Activated naive CD8-positive, alpha-beta T cell treated with anti-CD3 and anti-CD28 coated beads, Interleukin-2, amount 50 U/mL, for 24 hours (primary cell): ENCODE measurements around the gene TENM3.

Experiments used
- ATAC-seq: fragments of 150-1000 bp; cut with Tn5 transposase; one replicate; pipeline ENCODE4 v1.10.0; 2021
- DNase-seq: peaks from one replicate; pipeline ENCODE4 v3.0.0; 2021
- H3K27ac Mint-ChIP-seq: one replicate; pipeline ENCODE4 v1.8.0; 2021; ENCODE audit warnings: mild to moderate bottlenecking, mixed read lengths
- H3K27me3 Mint-ChIP-seq: one replicate; pipeline ENCODE4 v1.8.0; 2021; ENCODE audit warnings: mixed read lengths
- H3K36me3 Mint-ChIP-seq: one replicate; pipeline ENCODE4 v1.8.0; 2021; ENCODE audit warnings: low read depth, mixed read lengths
- H3K4me1 Mint-ChIP-seq: one replicate; pipeline ENCODE4 v1.8.0; 2021; ENCODE audit warnings: mixed read lengths
- H3K4me3 Mint-ChIP-seq: one replicate; pipeline ENCODE4 v1.8.0; 2021; ENCODE audit warnings: mild to moderate bottlenecking, moderate library complexity, mixed read lengths
- H3K9me3 Mint-ChIP-seq: one replicate; pipeline ENCODE4 v1.8.0; 2021; ENCODE audit warnings: mixed read lengths

Gene TENM3

DNA sequence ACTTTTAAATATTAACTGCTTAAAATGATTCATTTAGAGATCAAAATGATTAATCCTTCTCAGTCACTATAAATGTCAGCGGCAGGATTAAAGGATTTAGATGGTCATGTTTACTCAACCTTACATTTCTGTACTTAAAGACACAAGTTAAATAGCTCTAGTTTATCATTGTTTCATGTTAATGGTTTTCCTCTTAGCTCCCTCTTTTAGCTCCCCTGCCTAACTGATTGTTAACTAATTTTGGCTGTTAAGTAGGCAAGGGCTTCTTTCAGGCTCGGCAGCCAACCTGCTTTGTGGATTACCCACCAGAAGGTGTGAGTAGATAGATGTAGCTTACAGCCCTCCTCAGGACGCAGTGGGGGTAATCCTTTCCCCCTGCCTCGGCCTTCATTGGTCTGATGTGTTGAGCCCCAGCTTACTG lies 96.0 kb downstream of the TENM3 start:
- H3K36me3 Mint-ChIP-seq = no peaks in the 10 kb centered on the region
- H3K9me3 Mint-ChIP-seq = peaks cover 5% of the 10 kb centered on the region
- H3K27me3 Mint-ChIP-seq = peaks cover 3% of the 10 kb centered on the region
- DNase-seq (no peak), ATAC-seq (no peak)
- no peak overlapping the region for H3K27ac Mint-ChIP-seq
- H3K4me3 Mint-ChIP-seq = no peak overlapping the region
- no peaks in the 10 kb centered on the region for H3K4me1 Mint-ChIP-seq

DNA sequence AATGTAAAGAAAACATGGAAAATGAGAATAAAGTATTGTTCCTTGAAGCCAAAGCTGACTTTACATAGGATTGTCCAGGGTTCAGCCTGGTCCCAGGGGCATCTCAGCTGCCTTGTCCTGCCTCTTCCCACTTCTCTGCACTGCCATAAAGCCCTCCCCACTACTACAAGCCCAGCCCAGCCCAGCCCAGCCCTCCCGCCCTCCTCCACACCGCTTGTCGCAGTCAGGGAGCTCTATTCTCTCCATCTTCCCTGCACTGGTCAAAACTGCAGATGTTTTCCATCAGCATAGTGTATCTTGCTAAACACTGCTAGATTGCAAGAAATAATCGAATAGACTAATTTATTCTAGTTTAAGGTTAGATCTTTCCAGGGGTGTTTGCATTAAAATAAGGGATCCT lies 100.3 kb downstream of the TENM3 start:
- H3K9me3 Mint-ChIP-seq = no peaks in the 10 kb centered on the region
- H3K4me3 Mint-ChIP-seq = no peak overlapping the region
- H3K27ac Mint-ChIP-seq = no peak overlapping the region

DNA sequence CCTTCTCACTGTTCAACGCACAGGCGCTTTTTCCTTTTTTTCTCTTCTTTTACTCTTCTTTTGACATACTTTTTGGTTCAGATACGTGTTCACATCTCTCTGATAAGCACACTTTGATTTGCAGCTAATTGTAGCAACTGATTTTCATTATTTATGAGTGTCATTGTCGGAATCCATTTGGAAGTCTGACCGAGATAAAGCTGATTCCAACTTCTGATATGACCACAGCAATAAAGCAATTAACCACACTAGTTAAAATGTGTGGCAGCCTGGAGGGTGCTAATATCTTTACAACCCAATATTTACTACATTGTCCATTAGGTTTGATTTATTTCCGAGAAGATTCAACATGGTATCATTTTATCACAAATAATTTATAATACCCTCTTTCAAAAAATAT lies 101.8 kb downstream of the TENM3 start:
- H3K4me1 Mint-ChIP-seq = no peaks in the 10 kb centered on the region
- no peaks in the 10 kb centered on the region for H3K9me3 Mint-ChIP-seq
- no peaks in the 10 kb centered on the region for H3K36me3 Mint-ChIP-seq
- H3K27ac Mint-ChIP-seq = no peak overlapping the region
- ATAC-seq (no peak), DNase-seq (no peak)
- H3K4me3 Mint-ChIP-seq = no peak overlapping the region
- peaks cover 5% of the 10 kb centered on the region for H3K27me3 Mint-ChIP-seq

More for the DNA sequence above, 100.3 kb downstream of the TENM3 start:
- ATAC-seq (no peak), DNase-seq (no peak)
- no peaks in the 10 kb centered on the region for H3K4me1 Mint-ChIP-seq
- H3K27me3 Mint-ChIP-seq = peaks cover 5% of the 10 kb centered on the region
- no peaks in the 10 kb centered on the region for H3K36me3 Mint-ChIP-seq

GRCh38 chr4:182346250-182346649 lies 103.0 kb downstream of the TENM3 start:
- Mint-ChIP-seq H3K36me3 (no peaks in the 10 kb centered on the region), H3K27ac (no peak overlapping the region), H3K27me3 (peaks cover 5% of the 10 kb centered on the region), H3K4me1 (no peaks in the 10 kb centered on the region), H3K9me3 (no peaks in the 10 kb centered on the region), H3K4me3 (no peak overlapping the region)
- ATAC-seq (no peak), DNase-seq (no peak)

- Mint-ChIP-seq H3K9me3 (no peaks in the 10 kb centered on the region), H3K27ac (no peak overlapping the region), H3K4me3 (no peak overlapping the region), H3K36me3 (no peaks in the 10 kb centered on the region), H3K27me3 (peaks cover 5% of the 10 kb centered on the region), H3K4me1 (no peaks in the 10 kb centered on the region)
- DNase-seq (no peak), ATAC-seq (no peak)
Measured at GRCh38 chr4:182346675-182347375, 103.6 kb downstream of the TENM3 start.

- DNase-seq = no peak
- no peak overlapping the region for H3K4me3 Mint-ChIP-seq
- H3K27me3 Mint-ChIP-seq = peaks cover 3% of the 10 kb centered on the region
- no peak overlapping the region for H3K27ac Mint-ChIP-seq
- ATAC-seq = no peak
- H3K4me1 Mint-ChIP-seq = no peaks in the 10 kb centered on the region
- no peaks in the 10 kb centered on the region for H3K9me3 Mint-ChIP-seq
- no peaks in the 10 kb centered on the region for H3K36me3 Mint-ChIP-seq
Measured at GRCh38 chr4:182348779-182349326, 105.7 kb downstream of the TENM3 start.

DNA sequence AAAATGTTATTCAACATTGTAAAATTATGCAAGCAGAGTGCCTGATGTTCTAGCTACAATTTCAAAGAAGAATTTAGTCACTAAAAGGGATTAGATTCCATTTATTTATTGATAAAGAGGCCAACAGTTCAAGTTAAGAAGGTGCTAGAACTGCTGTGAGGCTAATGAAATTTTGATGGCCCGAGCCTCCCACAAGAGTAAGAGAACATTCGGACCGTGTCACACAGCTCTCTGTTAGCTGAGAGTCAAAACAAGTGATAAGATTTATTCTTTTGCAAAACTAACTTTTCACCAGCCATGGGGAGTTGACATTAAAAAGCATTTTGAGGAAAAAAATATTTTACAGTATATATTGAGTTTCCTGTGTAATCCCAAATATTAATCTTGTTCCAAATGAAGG lies 106.8 kb downstream of the TENM3 start:
- H3K27ac Mint-ChIP-seq = no peak overlapping the region
- ATAC-seq (no peak), DNase-seq (no peak)
- no peaks in the 10 kb centered on the region for H3K4me1 Mint-ChIP-seq
- H3K4me3 Mint-ChIP-seq = no peak overlapping the region
- no peaks in the 10 kb centered on the region for H3K9me3 Mint-ChIP-seq
- H3K27me3 Mint-ChIP-seq = no peaks in the 10 kb centered on the region
- H3K36me3 Mint-ChIP-seq = no peaks in the 10 kb centered on the region

DNA sequence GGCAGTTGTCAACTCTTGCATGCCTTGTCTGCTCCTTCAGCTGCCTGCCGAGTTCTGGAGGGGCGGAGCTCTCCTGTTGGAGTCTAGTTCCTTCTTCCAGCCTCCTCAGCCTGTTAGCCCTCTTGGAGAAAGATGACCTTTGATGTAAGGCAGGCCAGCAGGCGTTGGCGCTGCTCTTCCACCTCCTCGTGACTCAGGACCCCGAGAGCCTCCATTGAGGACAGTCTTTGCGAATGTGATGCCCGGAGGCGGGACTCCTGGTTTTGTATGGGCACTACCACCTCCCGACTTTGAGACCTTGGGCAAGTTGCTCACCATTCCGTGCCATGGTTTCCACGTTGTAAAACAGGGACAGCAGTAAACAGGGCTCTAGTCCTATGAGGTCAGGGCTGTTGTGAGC lies 108.3 kb downstream of the TENM3 start:
- no peak overlapping the region for H3K27ac Mint-ChIP-seq
- H3K4me1 Mint-ChIP-seq = no peaks in the 10 kb centered on the region
- no peak overlapping the region for H3K4me3 Mint-ChIP-seq
- no peaks in the 10 kb centered on the region for H3K36me3 Mint-ChIP-seq
- peaks cover 7% of the 10 kb centered on the region for H3K9me3 Mint-ChIP-seq
- no peak for DNase-seq
- H3K27me3 Mint-ChIP-seq = no peaks in the 10 kb centered on the region
- no peak for ATAC-seq

- no peaks in the 10 kb centered on the region for H3K27me3 Mint-ChIP-seq
- DNase-seq = no peak
- no peaks in the 10 kb centered on the region for H3K4me1 Mint-ChIP-seq
- no peak overlapping the region for H3K4me3 Mint-ChIP-seq
- H3K36me3 Mint-ChIP-seq = no peaks in the 10 kb centered on the region
- ATAC-seq = no peak
- H3K27ac Mint-ChIP-seq = no peak overlapping the region
- peaks cover 7% of the 10 kb centered on the region for H3K9me3 Mint-ChIP-seq
Measured at GRCh38 chr4:182354106-182354505, 110.9 kb downstream of the TENM3 start.

DNA sequence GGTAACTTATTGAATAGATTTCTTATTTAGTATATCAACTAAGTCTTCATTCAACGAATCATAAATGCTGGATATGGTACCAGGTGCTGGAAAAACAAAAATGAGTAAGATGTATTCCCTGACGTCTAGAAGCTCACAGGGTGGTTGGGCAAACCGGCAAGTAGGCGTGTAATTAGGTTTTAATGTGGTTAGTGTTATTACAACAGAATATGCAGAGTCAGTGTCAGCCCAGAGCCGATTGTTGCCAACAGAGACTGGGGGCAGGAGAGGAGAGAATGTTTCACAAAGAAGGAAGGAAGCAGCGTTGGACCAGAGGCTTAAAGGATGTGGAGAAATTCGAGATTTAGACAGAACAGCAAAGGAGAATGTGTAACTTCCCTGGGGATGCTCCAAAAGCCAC lies 111.7 kb downstream of the TENM3 start:
- Mint-ChIP-seq H3K27ac (no peak overlapping the region), H3K36me3 (no peaks in the 10 kb centered on the region), H3K27me3 (no peaks in the 10 kb centered on the region), H3K4me3 (no peak overlapping the region), H3K9me3 (peaks cover 7% of the 10 kb centered on the region), H3K4me1 (no peaks in the 10 kb centered on the region)
- ATAC-seq (no peak), DNase-seq (no peak)

DNA sequence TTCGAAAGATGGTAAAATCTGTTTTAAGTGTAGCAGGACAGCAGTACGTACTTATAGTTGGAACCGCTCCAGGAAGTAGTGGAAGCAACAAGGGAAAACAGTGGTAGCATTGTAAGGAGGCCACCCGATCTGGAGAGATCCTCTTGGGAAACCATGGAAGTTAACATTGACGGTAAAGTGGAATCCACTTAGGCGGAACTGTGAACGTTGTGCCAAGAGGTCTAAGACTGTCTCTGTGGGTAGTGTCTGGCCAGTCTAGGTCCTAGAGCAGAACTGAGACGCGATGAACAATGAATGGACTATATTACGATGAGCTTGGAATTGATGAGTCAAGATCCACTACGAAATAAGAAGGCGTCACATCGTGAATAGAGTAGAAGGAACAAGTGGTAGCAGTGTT lies 124.0 kb downstream of the TENM3 start:
- Mint-ChIP-seq H3K36me3 (no peaks in the 10 kb centered on the region), H3K4me1 (no peaks in the 10 kb centered on the region), H3K9me3 (no peaks in the 10 kb centered on the region), H3K27ac (no peak overlapping the region), H3K4me3 (no peak overlapping the region), H3K27me3 (no peaks in the 10 kb centered on the region)
- DNase-seq (no peak), ATAC-seq (no peak)

DNA sequence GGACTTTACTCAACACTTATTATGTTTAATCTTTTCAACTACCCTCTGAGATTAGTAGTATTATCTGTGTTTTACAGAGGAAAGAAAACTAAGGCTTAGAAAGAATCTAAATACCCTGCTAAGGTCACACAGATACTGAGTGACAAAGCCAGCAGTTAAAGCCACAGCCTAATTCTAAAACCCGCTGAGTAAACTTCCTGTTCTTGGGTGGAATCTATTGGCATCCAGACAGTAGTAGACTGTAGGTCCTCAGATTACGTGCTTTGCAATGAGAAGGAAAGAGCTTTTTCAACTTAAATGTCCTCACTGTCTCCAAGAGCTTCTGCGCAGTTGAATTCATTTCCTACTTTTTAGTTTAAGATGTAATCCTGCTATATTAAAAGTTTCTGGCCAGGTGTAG lies 126.0 kb downstream of the TENM3 start:
- no peak overlapping the region for H3K27ac Mint-ChIP-seq
- DNase-seq = no peak
- no peak for ATAC-seq
- no peak overlapping the region for H3K4me3 Mint-ChIP-seq
- no peaks in the 10 kb centered on the region for H3K36me3 Mint-ChIP-seq
- no peaks in the 10 kb centered on the region for H3K27me3 Mint-ChIP-seq
- H3K4me1 Mint-ChIP-seq = no peaks in the 10 kb centered on the region
- H3K9me3 Mint-ChIP-seq = no peaks in the 10 kb centered on the region

GRCh38 chr4:182370491-182370890 lies 127.3 kb downstream of the TENM3 start:
- no peak for ATAC-seq
- H3K36me3 Mint-ChIP-seq = no peaks in the 10 kb centered on the region
- DNase-seq = no peak
- no peaks in the 10 kb centered on the region for H3K4me1 Mint-ChIP-seq
- no peak overlapping the region for H3K27ac Mint-ChIP-seq
- no peaks in the 10 kb centered on the region for H3K9me3 Mint-ChIP-seq
- no peaks in the 10 kb centered on the region for H3K27me3 Mint-ChIP-seq
- H3K4me3 Mint-ChIP-seq = no peak overlapping the region

- no peak overlapping the region for H3K27ac Mint-ChIP-seq
- H3K4me1 Mint-ChIP-seq = no peaks in the 10 kb centered on the region
- H3K27me3 Mint-ChIP-seq = peaks cover 2% of the 10 kb centered on the region
- H3K9me3 Mint-ChIP-seq = no peaks in the 10 kb centered on the region
- ATAC-seq (no peak), DNase-seq (no peak)
- H3K36me3 Mint-ChIP-seq = no peaks in the 10 kb centered on the region
- no peak overlapping the region for H3K4me3 Mint-ChIP-seq
Measured at GRCh38 chr4:182380771-182381181, 137.6 kb downstream of the TENM3 start.

DNA sequence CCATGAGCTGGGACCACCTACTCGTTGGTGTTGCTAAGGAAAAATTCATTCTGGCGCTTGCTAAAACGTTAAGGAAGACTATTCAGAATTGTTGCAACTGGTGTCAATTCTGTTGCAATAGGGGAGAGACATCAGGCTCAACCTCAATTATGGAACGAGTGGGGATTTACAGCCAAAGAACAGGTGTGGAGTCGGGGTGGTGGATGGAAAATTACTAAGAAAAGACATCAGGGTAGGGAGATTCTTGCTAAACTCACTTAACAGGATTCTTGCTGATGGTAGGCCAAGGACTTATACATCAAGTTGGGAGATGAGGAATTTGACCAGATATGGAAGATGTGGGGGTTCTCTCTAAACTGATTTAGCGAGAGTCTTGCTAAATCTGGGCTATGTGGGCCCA lies 139.7 kb downstream of the TENM3 start:
- Mint-ChIP-seq H3K4me1 (no peaks in the 10 kb centered on the region), H3K36me3 (no peaks in the 10 kb centered on the region), H3K27me3 (no peaks in the 10 kb centered on the region), H3K9me3 (peaks cover 3% of the 10 kb centered on the region), H3K27ac (no peak overlapping the region), H3K4me3 (no peak overlapping the region)
- DNase-seq = no peak
- ATAC-seq = no peak

- Mint-ChIP-seq H3K36me3 (no peaks in the 10 kb centered on the region), H3K9me3 (peaks cover 3% of the 10 kb centered on the region), H3K4me3 (no peak overlapping the region), H3K27ac (no peak overlapping the region), H3K27me3 (no peaks in the 10 kb centered on the region), H3K4me1 (no peaks in the 10 kb centered on the region)
- DNase-seq (no peak), ATAC-seq (no peak)
Measured at GRCh38 chr4:182384631-182385091, 141.5 kb downstream of the TENM3 start.
